BJ (cell line): ENCODE results near the gene NPC1. TPM values are rescaled to one million over a fixed set of nuclear protein-coding genes. Genes with fewer than 3 reads are reported as not detected.

Source experiments
- CTCF ChIA-PET: fragments of 350-600 bp; formaldehyde crosslinking; extraction: SDS; loops from one replicate; lab custom pipeline; 2021; ENCODE audit warnings: antibody characterized with exemption, inconsistent platforms; lab: Yijun Ruan, JAX
- POLR2A ChIA-PET: fragments of 300-600 bp; sonication (Branson Sonifier 250); formaldehyde crosslinking; extraction: SDS; loops from one replicate; lab custom pipeline; 2021; ENCODE audit warnings: antibody characterized with exemption; lab: Charles Lee
- DNase-seq: peaks from one replicate; pipeline ENCODE4 v3.0.0-alpha.2; 2011; ENCODE audit warnings: low read depth
- H3K27me3 ChIP-seq: 2 replicates; pipeline ENCODE4 v1.6.0; 2011; ENCODE audit warnings: low read length; ENCODE audit not compliant: control insufficient read depth, insufficient read depth
- H3K36me3 ChIP-seq: 2 replicates; pipeline ENCODE4 v1.5.1; 2011; ENCODE audit warnings: low read length; ENCODE audit not compliant: control insufficient read depth, insufficient read depth
- H3K4me3 ChIP-seq: 2 replicates; pipeline ENCODE4 v1.5.1; 2011; ENCODE audit warnings: low read depth, mild to moderate bottlenecking, control low read depth, low read length
- CTCF ChIP-seq: IDR thresholded peaks from 2 replicates; pipeline ENCODE4 v1.5.1; 2011; ENCODE audit warnings: low read depth, mild to moderate bottlenecking, control low read depth, inconsistent platforms, low read length, moderate library complexity; ENCODE audit not compliant: insufficient read depth
- polyA plus RNA-seq: library from polyadenylated mRNA; depleted of rRNA; stranded (reverse); fragments of >200 nt; gene quantifications from 2 replicates; pipeline ENCODE4 v1.2.3, GENCODE V29; 2011

Gene NPC1
- polyA plus RNA-seq, 1 experiment, result 54.5 TPM

- Histone ChIP-seq H3K27me3 (no peaks in the 10 kb centered on the region), H3K4me3 (no peak overlapping the region), H3K36me3 (peaks cover 21% of the 10 kb centered on the region)
- ChIA-PET CTCF (interaction anchor here (0.9 to 1.7 kb wide), 4 partner anchors 11 to 163 kb away, joined by 3 to 5 read pairs (median 4); no protein-coding TSS in a partner anchor), POLR2A (no interaction called here)
- DNase-seq, result no peak
- TF ChIP-seq CTCF, result no peak
Measured at GRCh38 chr18:23539911-23540525, 46.3 kb downstream of the NPC1 start.

GRCh38 chr18:23539296-23539695 is 47.0 kb downstream of the NPC1 start:
- CTCF ChIA-PET, result no interaction called here

GRCh38 chr18:23538870-23539269 is 47.4 kb downstream of the NPC1 start:
- H3K4me3 ChIP-seq, result no peak overlapping the region
- CTCF ChIA-PET, result interaction anchor here (1.2 kb wide), 1 partner anchor 24 kb away, joined by 3 read pairs; no protein-coding TSS in a partner anchor
- TF ChIP-seq CTCF, result no peak
- POLR2A ChIA-PET, result no interaction called here
- H3K36me3 ChIP-seq, result peaks cover 22% of the 10 kb centered on the region
- no peaks in the 10 kb centered on the region for H3K27me3 ChIP-seq
- no peak for DNase-seq

More at GRCh38 chr18:23539296-23539695, 47.0 kb downstream of the NPC1 start:
- DNase-seq, result no peak
- no peaks in the 10 kb centered on the region for H3K27me3 ChIP-seq
- no peak for TF ChIP-seq CTCF
- peaks cover 22% of the 10 kb centered on the region for H3K36me3 ChIP-seq
- no peak overlapping the region for H3K4me3 ChIP-seq
- POLR2A ChIA-PET, result no interaction called here

- ChIA-PET CTCF (interaction anchor here (1.2 kb wide), 1 partner anchor 23 kb away, joined by 3 read pairs; no protein-coding TSS in a partner anchor), POLR2A (no interaction called here)
- TF ChIP-seq CTCF, result no peak
Measured at GRCh38 chr18:23538001-23538400, 48.3 kb downstream of the NPC1 start.

GRCh38 chr18:23537274-23537673 is 49.0 kb downstream of the NPC1 start:
- no peaks in the 10 kb centered on the region for H3K27me3 ChIP-seq
- CTCF ChIA-PET, result no interaction called here
- POLR2A ChIA-PET, result no interaction called here
- H3K36me3 ChIP-seq, result peaks cover 22% of the 10 kb centered on the region
- H3K4me3 ChIP-seq, result no peak overlapping the region
- no peak for DNase-seq
- no peak for TF ChIP-seq CTCF

More at GRCh38 chr18:23538001-23538400, 48.3 kb downstream of the NPC1 start:
- DNase-seq, result no peak
- no peaks in the 10 kb centered on the region for H3K27me3 ChIP-seq
- peaks cover 19% of the 10 kb centered on the region for H3K36me3 ChIP-seq
- no peak overlapping the region for H3K4me3 ChIP-seq
